Stimulated activated CD4-positive, alpha-beta T cell treated with anti-CD3 and anti-CD28 coated beads, Interleukin-12 subunit alpha, Interleukin-12 subunit beta, amount 100 ng/mL, for 4 hours (primary cell): ENCODE data around the gene ATIC.

Experiments used
- DNase-seq: peaks from one replicate; pipeline ENCODE4 v3.0.0-alpha.2; 2020

The ATIC gene

GRCh38 chr2:215361876-215362561 is 50.2 kb downstream of the ATIC start:
- DNase-seq = no peak

- DNase-seq = no peak
Measured at GRCh38 chr2:215362562-215362904, 50.7 kb downstream of the ATIC start.

GRCh38 chr2:215363039-215363438 is 51.2 kb downstream of the ATIC start:
- DNase-seq = no peak

DNA sequence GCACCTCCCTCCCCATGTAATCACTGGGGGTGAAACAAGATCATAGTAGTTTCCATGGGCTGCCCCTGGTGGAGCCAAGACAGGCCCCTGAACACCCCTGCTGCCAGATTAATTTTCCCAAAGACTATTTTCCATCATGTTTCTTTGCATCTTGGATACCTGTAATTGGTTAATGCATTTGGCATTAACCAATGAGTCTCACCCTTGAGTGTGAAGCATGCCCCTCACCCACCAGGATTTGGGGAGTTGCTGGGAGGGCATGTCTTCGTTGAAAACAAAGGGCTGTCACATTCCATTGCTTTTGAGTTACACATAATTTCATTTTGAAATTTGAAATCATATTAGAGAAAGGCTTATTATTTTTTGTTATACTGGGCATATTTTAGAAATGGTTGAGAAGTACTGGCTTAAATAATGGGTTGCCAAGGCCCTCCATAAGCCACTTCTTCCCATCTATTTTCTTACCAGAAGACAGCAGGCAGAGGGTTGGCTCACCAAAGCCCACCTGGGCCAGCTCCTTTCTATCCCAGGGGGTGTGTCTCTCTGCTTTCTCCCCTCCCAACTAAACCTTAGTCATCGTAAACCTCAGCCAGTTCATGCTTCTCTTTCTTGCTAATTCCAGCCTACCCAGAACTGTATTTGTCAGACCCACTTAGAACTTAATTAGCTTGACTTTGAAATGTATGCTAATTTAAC is 51.8 kb downstream of the ATIC start:
- DNase-seq = no peak

GRCh38 chr2:215364157-215365155 is 52.6 kb downstream of the ATIC start:
- DNase-seq = no peak

DNA sequence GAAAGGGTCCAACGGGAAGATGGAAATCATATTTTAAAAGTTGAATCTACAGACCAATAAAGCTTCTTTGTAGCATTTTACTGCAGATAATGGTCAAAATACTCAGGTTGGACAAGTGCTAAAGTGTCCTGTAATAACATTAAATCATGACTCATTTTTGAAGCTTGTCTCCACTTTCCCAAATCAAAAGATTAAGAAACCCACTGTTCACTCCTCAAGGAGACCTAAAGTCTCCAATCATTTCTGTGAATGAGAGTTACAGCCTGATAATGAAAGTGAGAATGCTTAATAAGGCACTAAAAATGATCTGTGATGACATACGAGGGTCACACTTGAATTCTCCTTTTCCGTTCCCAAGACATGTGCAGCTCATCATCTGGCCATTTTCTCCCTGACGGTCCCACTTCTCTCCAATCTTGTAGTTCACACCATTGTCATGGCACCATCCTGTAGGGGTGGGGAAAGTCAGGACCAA is 53.4 kb downstream of the ATIC start:
- no peak for DNase-seq

DNA sequence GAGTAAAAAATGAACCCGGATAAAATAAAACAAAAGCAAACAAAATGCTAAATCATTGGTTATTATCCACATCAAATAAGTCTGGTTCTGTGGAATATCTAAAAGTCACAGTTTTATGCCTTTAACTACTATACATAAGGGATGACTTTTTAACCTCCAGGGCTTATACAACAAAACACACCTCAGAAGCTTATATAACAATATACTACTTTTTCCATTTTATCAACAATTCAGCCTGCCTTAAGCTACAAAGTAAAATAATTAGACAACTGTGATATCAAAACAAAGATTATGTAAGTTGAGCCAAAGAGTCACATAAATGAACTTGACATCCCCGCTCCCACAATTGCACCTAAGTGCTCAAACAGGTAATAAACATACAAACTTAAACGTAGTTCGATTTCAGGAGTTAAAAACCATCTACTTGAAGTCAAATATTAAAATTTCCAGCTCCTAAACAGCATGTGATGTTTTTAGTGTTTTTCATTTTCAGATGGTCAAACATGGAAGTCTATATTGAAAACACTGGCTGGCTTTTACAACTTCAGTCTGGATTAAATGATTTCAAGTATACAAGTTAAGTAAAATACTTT is 54.7 kb downstream of the ATIC start:
- DNase-seq = no peak

- DNase-seq = no peak
Measured at GRCh38 chr2:215367662-215368492, 56.0 kb downstream of the ATIC start.

GRCh38 chr2:215368493-215368809 is 56.6 kb downstream of the ATIC start:
- DNase-seq = no peak

DNA sequence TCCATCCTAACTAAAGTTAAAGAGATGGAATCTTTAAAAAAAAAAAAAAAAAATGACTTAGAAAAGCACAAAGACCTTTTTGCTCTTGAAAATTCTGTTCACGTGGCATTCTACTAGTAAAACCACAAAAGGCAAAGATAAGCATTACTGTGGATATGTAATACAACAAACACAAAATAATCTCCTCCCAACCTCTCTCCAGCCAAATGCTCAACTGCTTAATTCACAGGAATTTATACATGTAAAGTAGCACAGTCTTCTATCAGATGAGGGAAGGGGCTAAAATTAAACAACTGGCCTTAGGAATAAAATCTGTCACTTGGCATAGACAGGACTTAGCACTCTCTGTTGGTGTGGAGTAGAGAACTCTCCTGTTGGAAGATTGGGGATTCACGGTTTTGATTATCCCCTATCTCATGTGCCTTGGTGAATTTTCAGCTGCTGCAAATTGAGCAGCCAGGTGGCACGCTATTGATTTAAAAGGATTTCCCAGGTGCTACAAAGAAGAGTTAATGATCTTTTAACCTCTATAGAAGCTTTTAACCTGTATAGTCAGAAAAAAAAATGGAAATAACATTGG is 57.4 kb downstream of the ATIC start:
- no peak for DNase-seq

DNA sequence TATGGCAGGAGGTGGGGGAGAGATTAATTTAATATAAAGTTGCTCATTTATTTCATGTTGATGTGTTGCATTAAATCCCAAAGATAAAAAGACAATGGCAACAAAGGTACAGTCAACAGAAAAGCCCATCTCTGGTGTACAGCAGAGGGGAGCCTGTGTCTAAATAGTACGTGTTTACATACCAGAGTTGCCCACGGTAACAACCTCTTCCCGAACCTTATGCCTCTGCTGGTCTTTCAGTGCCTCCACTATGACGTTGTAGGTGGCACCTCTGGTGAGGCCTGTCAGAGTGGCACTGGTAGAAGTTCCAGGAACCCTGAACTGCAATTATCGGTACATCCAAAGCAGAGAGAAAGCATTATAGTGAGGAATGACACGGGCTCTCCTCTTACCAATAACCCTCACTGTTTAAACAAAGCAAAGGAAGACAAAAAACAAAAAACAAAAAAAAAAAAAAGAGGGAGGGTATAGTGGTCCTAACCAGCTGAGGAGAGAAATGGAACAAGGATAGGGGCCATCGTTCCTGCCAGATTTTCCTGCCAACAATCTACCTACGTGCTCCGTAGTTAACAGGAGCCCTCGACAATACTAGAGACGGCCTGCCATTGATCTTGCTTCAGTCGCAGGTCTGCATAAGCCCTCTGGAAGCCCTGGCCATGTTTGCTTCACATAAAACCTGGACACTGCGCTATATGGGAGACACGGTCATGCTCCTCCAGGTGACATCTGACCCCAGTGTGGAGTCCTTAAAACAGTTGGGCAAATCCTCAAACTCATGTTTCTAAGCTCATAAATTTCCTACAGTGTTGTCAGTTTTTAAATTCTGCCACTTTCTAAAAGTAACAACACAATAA is 58.5 kb downstream of the ATIC start:
- DNase-seq = no peak

DNA sequence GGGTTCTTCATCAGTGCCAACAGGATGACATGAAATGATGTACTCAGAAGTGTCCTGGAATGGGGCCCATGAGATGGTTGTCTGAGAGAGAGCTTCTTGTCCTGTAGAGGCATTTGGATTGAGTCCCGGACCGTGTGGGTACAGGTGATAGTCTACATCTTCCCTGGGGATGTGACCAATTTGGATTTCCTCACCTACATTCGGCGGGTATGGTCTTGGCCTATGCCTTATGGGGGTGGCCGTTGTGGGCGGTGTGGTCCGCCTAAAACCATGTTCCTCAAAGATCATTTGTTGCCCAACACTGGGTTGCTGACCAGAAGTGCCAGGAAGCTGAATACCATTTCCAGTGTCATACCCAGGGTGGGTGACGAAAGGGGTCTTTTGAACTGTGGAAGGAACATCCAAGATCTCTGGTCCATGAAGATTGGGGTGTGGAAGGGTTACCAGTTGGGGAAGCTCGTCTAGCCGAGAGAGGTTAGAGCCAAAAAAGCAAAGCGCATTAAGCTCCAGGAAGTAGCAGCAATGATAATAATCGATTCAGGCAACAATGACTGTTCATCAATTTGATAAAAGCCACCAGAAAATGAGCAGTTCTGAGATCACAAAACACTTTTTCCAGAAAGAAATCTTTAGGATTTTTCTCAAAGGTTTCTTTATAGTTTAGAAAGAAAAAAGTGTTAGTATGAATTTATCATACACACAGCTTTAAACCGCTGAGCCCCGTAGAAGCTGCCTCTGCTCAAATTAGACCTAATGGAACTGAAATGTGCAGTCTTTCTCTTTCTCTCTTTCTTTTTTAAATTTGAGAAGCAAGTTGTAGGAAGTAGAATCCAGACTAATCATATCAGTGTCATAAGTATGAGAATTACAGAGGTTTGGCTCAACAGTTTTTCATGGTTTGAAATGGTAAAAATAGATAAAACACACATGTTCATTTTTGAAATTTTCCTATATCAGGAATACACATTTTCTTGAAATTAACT is 60.3 kb downstream of the ATIC start:
- no peak for DNase-seq

GRCh38 chr2:215372968-215373649 is 61.2 kb downstream of the ATIC start:
- DNase-seq = no peak

GRCh38 chr2:215374002-215374401 is 62.1 kb downstream of the ATIC start:
- no peak for DNase-seq

GRCh38 chr2:215374642-215375466 is 63.0 kb downstream of the ATIC start:
- no peak for DNase-seq

- no peak for DNase-seq
Measured at GRCh38 chr2:215375467-215375830, 63.6 kb downstream of the ATIC start.

GRCh38 chr2:215376103-215376780 is 64.4 kb downstream of the ATIC start:
- no peak for DNase-seq

- no peak for DNase-seq
Measured at GRCh38 chr2:215377283-215377682, 65.4 kb downstream of the ATIC start.
